ENCODE measurements around the gene UGT3A2.

GRCh38 chr5:36049949-36050348 is 16.7 kb downstream of the UGT3A2 start:
- TF ChIP-seq, protein P1, sequence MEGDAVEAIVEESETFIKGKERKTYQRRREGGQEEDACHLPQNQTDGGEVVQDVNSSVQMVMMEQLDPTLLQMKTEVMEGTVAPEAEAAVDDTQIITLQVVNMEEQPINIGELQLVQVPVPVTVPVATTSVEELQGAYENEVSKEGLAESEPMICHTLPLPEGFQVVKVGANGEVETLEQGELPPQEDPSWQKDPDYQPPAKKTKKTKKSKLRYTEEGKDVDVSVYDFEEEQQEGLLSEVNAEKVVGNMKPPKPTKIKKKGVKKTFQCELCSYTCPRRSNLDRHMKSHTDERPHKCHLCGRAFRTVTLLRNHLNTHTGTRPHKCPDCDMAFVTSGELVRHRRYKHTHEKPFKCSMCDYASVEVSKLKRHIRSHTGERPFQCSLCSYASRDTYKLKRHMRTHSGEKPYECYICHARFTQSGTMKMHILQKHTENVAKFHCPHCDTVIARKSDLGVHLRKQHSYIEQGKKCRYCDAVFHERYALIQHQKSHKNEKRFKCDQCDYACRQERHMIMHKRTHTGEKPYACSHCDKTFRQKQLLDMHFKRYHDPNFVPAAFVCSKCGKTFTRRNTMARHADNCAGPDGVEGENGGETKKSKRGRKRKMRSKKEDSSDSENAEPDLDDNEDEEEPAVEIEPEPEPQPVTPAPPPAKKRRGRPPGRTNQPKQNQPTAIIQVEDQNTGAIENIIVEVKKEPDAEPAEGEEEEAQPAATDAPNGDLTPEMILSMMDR (optimal IDR thresholded peaks at IDR 0.05 in 1 of 3, IDR thresholded peaks at IDR 0.05 in 1 of 3, conservative IDR thresholded peaks at IDR 0.05 in 1 of 3; ENCODE audit: extremely low read depth in 1 of 3, insufficient read depth in 2 of 3, low read length in 3 of 3): no peak
- no peak for TF ChIP-seq EZH2 (IDR thresholded peaks at IDR 0.05; ENCODE audit: low read length)

Data from keratinocyte (primary cell).